KG1 (cell line): ENCODE results near the gene GMPPA.

Source experiments
- DNase-seq: peaks from one replicate; lab custom pipeline; 2025; lab: John Stamatoyannopoulos, UW

Gene GMPPA

GRCh38 chr2:219498280-219499057 lies at the start of gene GMPPA:
GMPPA (plus strand) TSS chr2:219498891; CDS start chr2:219499976, 1,085 bp downstream.
- peak; percentile 91 for DNase-seq

- DNase-seq, result no peak
These were observed 49.1 kb upstream of the GMPPA start for GRCh38 chr2:219449609-219450008.

GRCh38 chr2:219451661-219452360 lies 46.9 kb upstream of the GMPPA start:
- DNase-seq, result no peak

GRCh38 chr2:219452361-219453317 lies 46.1 kb upstream of the GMPPA start:
- no peak for DNase-seq

GRCh38 chr2:219453671-219454590 lies 44.8 kb upstream of the GMPPA start:
- DNase-seq, result no peak

GRCh38 chr2:219455581-219455980 lies 43.1 kb upstream of the GMPPA start:
- DNase-seq, result no peak

GRCh38 chr2:219457784-219458369 lies 40.8 kb upstream of the GMPPA start:
- no peak for DNase-seq

GRCh38 chr2:219458996-219459395 lies 39.7 kb upstream of the GMPPA start:
- no peak for DNase-seq

- no peak for DNase-seq
These were observed 39.0 kb upstream of the GMPPA start for GRCh38 chr2:219459460-219460311.

GRCh38 chr2:219460424-219460926 lies 38.2 kb upstream of the GMPPA start:
- DNase-seq, result no peak

GRCh38 chr2:219461047-219461514 lies 37.6 kb upstream of the GMPPA start:
- no peak for DNase-seq

- DNase-seq, result no peak
These were observed 37.0 kb upstream of the GMPPA start for GRCh38 chr2:219461669-219462068.

- no peak for DNase-seq
These were observed 36.3 kb upstream of the GMPPA start for GRCh38 chr2:219462349-219462748.

GRCh38 chr2:219464286-219465032 lies 34.2 kb upstream of the GMPPA start:
- no peak for DNase-seq

- no peak for DNase-seq
These were observed 32.8 kb upstream of the GMPPA start for GRCh38 chr2:219465659-219466561.

- no peak for DNase-seq
These were observed 31.6 kb upstream of the GMPPA start for GRCh38 chr2:219466816-219467735.

GRCh38 chr2:219467736-219468075 lies 31.0 kb upstream of the GMPPA start:
- no peak for DNase-seq
